Heart right ventricle (tissue), 16 donors: ENCODE data around the gene DMBT1. TPM values are rescaled to one million over a fixed set of nuclear protein-coding genes. Genes with fewer than 3 reads are reported as not detected.
A peak's percentile ranks its signal among the peaks of the same experiment; 100 is the strongest.

Source experiments
- ATAC-seq, 8 donors: fragments of 200-7000 bp; cut with Tn5 transposase; one replicate each; pipeline ENCODE4 v1.9.1; 2020; ENCODE audit warnings: mild to moderate bottlenecking in 8 of 8, moderate library complexity in 8 of 8, moderate number of reproducible peaks in 1 of 8
- DNase-seq, 2 donors: peaks; one replicate each; pipeline ENCODE4 v3.0.0-alpha.2; 2020
- H3K27ac ChIP-seq, 10 donors: fragments of 200-600 bp; sonication (generic) in 2 of 10; one replicate each; pipeline versions ENCODE4 v1.5.0 to v1.8.0; 2020 to 2022; ENCODE audit warnings: mild to moderate bottlenecking in 3 of 10
- H3K27me3 ChIP-seq, 7 donors: fragments of 200-600 bp; one replicate each; pipeline ENCODE4 v1.8.0; 2021 to 2022; ENCODE audit warnings: mild to moderate bottlenecking in 2 of 7
- H3K36me3 ChIP-seq, 9 donors: fragments of 200-600 bp; sonication (generic) in 1 of 9; one replicate each; pipeline versions ENCODE4 v1.5.0 to v1.8.0; 2020 to 2022; ENCODE audit warnings: mild to moderate bottlenecking in 2 of 9
- H3K4me1 ChIP-seq, 9 donors: fragments of 200-600 bp; sonication (generic) in 1 of 9; one replicate each; pipeline versions ENCODE4 v1.5.0 to v1.8.0; 2020 to 2022; ENCODE audit warnings: mild to moderate bottlenecking in 4 of 9
- H3K4me3 ChIP-seq, 10 donors: fragments of 200-600 bp; sonication (generic) in 2 of 10; one replicate each; pipeline versions ENCODE4 v1.5.0 to v1.8.0; 2020 to 2022; ENCODE audit warnings: mild to moderate bottlenecking in 7 of 10, moderate library complexity in 2 of 10
- H3K9me3 ChIP-seq, 11 donors: fragments of 200-600 bp in 10 of 11; sonication (generic) in 2 of 11; one replicate each; pipeline versions ENCODE4 v1.5.0 to v1.8.0; 2013 to 2022; ENCODE audit warnings: mild to moderate bottlenecking in 2 of 11, control low read depth in 1 of 11, moderate library complexity in 1 of 11
- WGBS, 2 donors: extraction: QIAGEN DNeasy Blood & Tissue Kit; methylation state at CpG; one replicate each; pipeline ENCODE4 v1.1.7; 2013; ENCODE audit warnings: inconsistent platforms in 1 of 2; 5-methylcytosine and 5-hydroxymethylcytosine counted together
- intact Hi-C, 10 donors: fragments of 100-400 bp; cut with DNase I; formaldehyde crosslinking; loops; one replicate each; pipeline versions ENCODE4 v1.11.1 to v1.14.2; 2022
- polyA plus RNA-seq, 2 donors: library from polyadenylated mRNA; stranded (reverse); fragments of 200-250 nt; gene quantifications; one replicate each; pipeline ENCODE4 v1.2.3, GENCODE V29; 2013
- total RNA-seq, 10 donors: library from RNA; stranded (reverse); fragmentation: NEBNext Ultra II Directional in 3 of 10; extraction: Animal tissue kit (Norgen Biotek cat#: 25700) in 3 of 10; gene quantifications; one replicate each; pipeline versions ENCODE4 v1.2.1 to v1.2.4, GENCODE V29; 2021 to 2023
- TF ChIP-seq, protein P1 (sequence below), 9 donors: fragments of 200-600 bp; sonication (generic) in 2 of 9; IDR thresholded peaks; one replicate each; pipeline versions ENCODE4 v1.5.0 to v1.8.0; 2021 to 2022; ENCODE audit warnings: antibody characterized with exemption in 9 of 9, mild to moderate bottlenecking in 5 of 9, moderate library complexity in 1 of 9
- donor health status: Arrhythmogenic right ventricular cardiomyopathy.
- donor health status: ischemic (EF 13 %, LVEDD 7.1; RV severe dilation, severe dysfunction).
- donor health status: healthy with polysubstance abuse.
- donor health status: DM: no; HTN: yes; CAD: no.
- donor health status: DM: no; HTN: no; CAD: no.
- donor health status: ischemic (EF 25% LVEDD 6.9; RV normal size, moderate dysfunction).
- donor health status: ischemic (EF 25% LVEDD 5.7; RV mildly dilated, moderate dysfunction).
- donor health status: healthy.
- donor health status: DM: yes; HTN: yes; CAD: no.
- donor health status: Ischemic cardiomyopathy.
- donor health status: ischemic (EF 35%, LVEDD 5.7; RV mildly dilated, moderate dysfunction).
- donor health status: nonischemic (EF 11% LVEDD 7.7; RV severe dilation, severe dysfunction).
- donor health status: DM: yes; HTN: yes; CAD: no.
- donor health status: PGD.
- donor health status: ischemic (EF 29% LVEDD 5.4; RV normal size, mild dysfunction).
- donor health status: nonischemic (EF 23%, LVEDD 6.1; RV moderate dilation, normal function).

Gene DMBT1
- total and polyA plus RNA-seq, 12 donors = 0.01 to 0.18 (median 0.05) TPM; not detected in 9

- 27 to 54% methylated on average over 8 of the region's 8 CpGs for WGBS, 2 donors
- peaks cover 0 to 12% (median 0%) of the 10 kb centered on the region in 9 donors for H3K4me1 ChIP-seq
- H3K36me3 ChIP-seq = no peaks in the 10 kb centered on the region
- ATAC-seq (peak in 7 of 8 donors; percentile 62 to 80 (median 76)), DNase-seq (peak in 1 of 2 donors; percentile 39)
- intact Hi-C loops = no loop called here
- H3K27ac ChIP-seq = peak overlapping the region in 3 of 10 donors; percentile 1 to 63 (median 41)
- H3K27me3 ChIP-seq = peaks cover 0 to 9% (median 0%) of the 10 kb centered on the region in 7 donors
- TF ChIP-seq, protein P1, sequence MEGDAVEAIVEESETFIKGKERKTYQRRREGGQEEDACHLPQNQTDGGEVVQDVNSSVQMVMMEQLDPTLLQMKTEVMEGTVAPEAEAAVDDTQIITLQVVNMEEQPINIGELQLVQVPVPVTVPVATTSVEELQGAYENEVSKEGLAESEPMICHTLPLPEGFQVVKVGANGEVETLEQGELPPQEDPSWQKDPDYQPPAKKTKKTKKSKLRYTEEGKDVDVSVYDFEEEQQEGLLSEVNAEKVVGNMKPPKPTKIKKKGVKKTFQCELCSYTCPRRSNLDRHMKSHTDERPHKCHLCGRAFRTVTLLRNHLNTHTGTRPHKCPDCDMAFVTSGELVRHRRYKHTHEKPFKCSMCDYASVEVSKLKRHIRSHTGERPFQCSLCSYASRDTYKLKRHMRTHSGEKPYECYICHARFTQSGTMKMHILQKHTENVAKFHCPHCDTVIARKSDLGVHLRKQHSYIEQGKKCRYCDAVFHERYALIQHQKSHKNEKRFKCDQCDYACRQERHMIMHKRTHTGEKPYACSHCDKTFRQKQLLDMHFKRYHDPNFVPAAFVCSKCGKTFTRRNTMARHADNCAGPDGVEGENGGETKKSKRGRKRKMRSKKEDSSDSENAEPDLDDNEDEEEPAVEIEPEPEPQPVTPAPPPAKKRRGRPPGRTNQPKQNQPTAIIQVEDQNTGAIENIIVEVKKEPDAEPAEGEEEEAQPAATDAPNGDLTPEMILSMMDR (IDR thresholded peaks at IDR 0.05) = no peak
- H3K9me3 ChIP-seq = no peaks in the 10 kb centered on the region
- H3K4me3 ChIP-seq = no peak overlapping the region
These were observed 114.2 kb downstream of the DMBT1 start for GRCh38 chr10:122674781-122675180.

DNA sequence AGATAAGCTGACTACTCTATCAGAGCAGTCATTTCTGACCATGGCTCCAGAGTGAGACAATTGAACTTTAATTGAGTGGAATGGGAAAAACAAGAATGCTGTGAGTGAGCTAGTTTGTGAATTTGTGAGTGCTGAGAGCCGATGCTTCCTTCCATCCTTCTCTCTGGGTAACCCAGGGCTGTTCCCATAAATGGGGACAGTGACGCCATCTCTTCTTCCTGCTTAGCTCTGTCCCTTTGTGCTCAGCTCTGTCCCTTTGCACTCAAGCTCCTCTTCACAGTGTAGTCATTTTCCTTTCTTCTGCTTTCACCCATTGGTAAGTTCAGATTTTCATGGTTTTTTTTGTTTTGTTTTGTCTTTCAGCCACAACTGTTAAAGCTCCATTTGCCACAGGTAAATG, 114.7 kb downstream of the DMBT1 start:
- intact Hi-C loops = no loop called here
- Histone ChIP-seq H3K4me3 (no peak overlapping the region), H3K27ac (peak overlapping the region in 3 of 10 donors; percentile 1 to 63 (median 41)), H3K4me1 (peaks cover 0 to 12% (median 0%) of the 10 kb centered on the region in 9 donors), H3K36me3 (no peaks in the 10 kb centered on the region), H3K9me3 (no peaks in the 10 kb centered on the region), H3K27me3 (peaks cover 0 to 9% (median 0%) of the 10 kb centered on the region in 7 donors)
- WGBS, 2 donors = 51 to 71% methylated on average over 2 of the region's 2 CpGs
- TF ChIP-seq, protein P1 (IDR thresholded peaks at IDR 0.05) = no peak
- DNase-seq (no peak), ATAC-seq (peak in 4 of 8 donors; percentile 32 to 63 (median 56))

- peaks cover 0 to 8% (median 0%) of the 10 kb centered on the region in 7 donors for H3K27me3 ChIP-seq
- no peak overlapping the region for H3K4me3 ChIP-seq
- DNase-seq = no peak
- intact Hi-C loops = no loop called here
- no peaks in the 10 kb centered on the region for H3K9me3 ChIP-seq
- H3K4me1 ChIP-seq = peaks cover 0 to 11% (median 6%) of the 10 kb centered on the region in 9 donors
- no peak for ATAC-seq
- no peaks in the 10 kb centered on the region for H3K36me3 ChIP-seq
- TF ChIP-seq, protein P1 (IDR thresholded peaks at IDR 0.05) = no peak
- H3K27ac ChIP-seq = no peak overlapping the region
These were observed 117.7 kb downstream of the DMBT1 start for GRCh38 chr10:122678266-122678665.

GRCh38 chr10:122682522-122682921, 122.0 kb downstream of the DMBT1 start:
- Histone ChIP-seq H3K36me3 (no peaks in the 10 kb centered on the region), H3K4me3 (no peak overlapping the region), H3K27me3 (peaks cover 0 to 7% (median 0%) of the 10 kb centered on the region in 7 donors), H3K27ac (no peak overlapping the region), H3K4me1 (peaks cover 0 to 7% (median 0%) of the 10 kb centered on the region in 9 donors), H3K9me3 (no peaks in the 10 kb centered on the region)
- DNase-seq = peak; percentile 60 to 64
- peak in 6 of 8 donors; percentile 38 to 93 (median 82) for ATAC-seq
- intact Hi-C loops = no loop called here
- TF ChIP-seq, protein P1 (IDR thresholded peaks at IDR 0.05) = no peak
- WGBS, 2 donors = 51 to 57% methylated on average over 5 of the region's 5 CpGs
